Endothelial cell of umbilical vein (primary cell): ENCODE data around the gene PARVA. TPM values are rescaled to one million over a fixed set of nuclear protein-coding genes. Genes with fewer than 3 reads are reported as not detected.

ENCODE experiments used
- BruUV-seq: library from RNA; stranded (reverse); fragments of 400-500 nt; replicated peaks from 2 replicates; lab custom pipeline; 2021; lab: Mats Ljungman, UMichigan
- CTCF ChIA-PET: fragments of 300-600, 350-600 bp; sonication (Branson Sonifier 250); formaldehyde crosslinking; loops from one replicate; lab custom pipeline; 2021; ENCODE audit warnings: antibody characterized with exemption, inconsistent platforms; lab: Charles Lee
- POLR2A ChIA-PET: fragments of 300-600, 350-600 bp; sonication (Branson Sonifier 250); formaldehyde crosslinking; loops from one replicate; lab custom pipeline; 2021; ENCODE audit warnings: antibody characterized with exemption, inconsistent platforms; lab: Charles Lee
- DNase-seq: peaks from one replicate; pipeline ENCODE4 v3.0.0-alpha.2; 2011; ENCODE audit warnings: low read depth, low spot score
- FAIRE-seq: peaks from 2 replicates; lab custom pipeline; 2011; peaks lifted over from hg19 to GRCh38; lab: Jason Lieb, UNC
- H2AFZ ChIP-seq: 2 replicates; pipeline ENCODE4 v1.6.0; 2012; ENCODE audit warnings: low read depth, low read length, control low read depth, inconsistent platforms
- H3K27ac ChIP-seq: 2 replicates; pipeline ENCODE4 v1.5.1; 2011; ENCODE audit warnings: low read depth, mild to moderate bottlenecking, control low read depth, low read length, moderate library complexity; ENCODE audit not compliant: insufficient read depth
- H3K27me3 ChIP-seq, 2 experiments: 2 replicates each; pipeline versions ENCODE4 v1.6.0 to v1.6.1; 2011; ENCODE audit warnings: low read length in 2 of 2, mixed read lengths in 1 of 2; ENCODE audit not compliant: control insufficient read depth in 2 of 2, insufficient read depth in 2 of 2
- H3K36me3 ChIP-seq, 2 experiments: 2 replicates in 1 of 2; 3 replicates in 1 of 2; pipeline ENCODE4 v1.5.1; 2011; ENCODE audit warnings: low read length in 2 of 2, mild to moderate bottlenecking in 1 of 2, moderate library complexity in 1 of 2; ENCODE audit not compliant: control insufficient read depth in 2 of 2, insufficient read depth in 2 of 2; ENCODE audit errors: extremely low read depth in 1 of 2
- H3K4me1 ChIP-seq: 3 replicates; pipeline ENCODE4 v1.5.1; 2011; ENCODE audit warnings: mild to moderate bottlenecking, low read length; ENCODE audit not compliant: control insufficient read depth, insufficient read depth; ENCODE audit errors: extremely low read depth
- H3K4me2 ChIP-seq: 2 replicates; pipeline ENCODE4 v1.6.1; 2011; ENCODE audit warnings: low read length, control low read depth, mixed read lengths; ENCODE audit not compliant: insufficient read depth
- H3K4me3 ChIP-seq, 3 experiments: fragments of 200-600 bp in 1 of 3; sonication (generic), shearing (Covaris generic) in 1 of 3; replicated peaks in 1 of 3; 2 replicates each; pipeline ENCODE4 v1.5.1; 2011 to 2016; ENCODE audit warnings: control low read depth in 3 of 3, low read length in 3 of 3, mild to moderate bottlenecking in 2 of 3, inconsistent platforms in 1 of 3, low read depth in 1 of 3, moderate library complexity in 1 of 3; ENCODE audit not compliant: insufficient read depth in 1 of 3
- H3K79me2 ChIP-seq: 2 replicates; pipeline ENCODE4 v1.6.0; 2012; ENCODE audit warnings: low read length, inconsistent platforms; ENCODE audit not compliant: control insufficient read depth, insufficient read depth
- H3K9ac ChIP-seq: replicated peaks from 2 replicates; pipeline ENCODE3; 2011; ENCODE audit warnings: low read length, control low read depth; ENCODE audit not compliant: insufficient read depth; ENCODE audit errors: extremely low read depth
- H3K9me1 ChIP-seq: replicated peaks from 3 replicates; pipeline ENCODE4 v1.6.0; 2011; ENCODE audit warnings: mild to moderate bottlenecking, low read length; ENCODE audit not compliant: control insufficient read depth, insufficient read depth; ENCODE audit errors: extremely low read depth
- H3K9me3 ChIP-seq: replicated peaks from 2 replicates; pipeline ENCODE4 v1.5.1; 2012; ENCODE audit warnings: low read length, inconsistent platforms; ENCODE audit not compliant: control insufficient read depth, insufficient read depth
- H4K20me1 ChIP-seq: replicated peaks from 2 replicates; pipeline ENCODE3; 2011; ENCODE audit warnings: mild to moderate bottlenecking, low read length; ENCODE audit not compliant: control insufficient read depth, insufficient read depth; ENCODE audit errors: extremely low read depth
- CTCF ChIP-seq, 2 donors: IDR thresholded peaks; 1 replicate in 1 of 2; 2 replicates in 1 of 2; pipeline ENCODE4 v1.5.1; 2011; ENCODE audit warnings: low read length in 2 of 2, mild to moderate bottlenecking in 2 of 2, moderate library complexity in 2 of 2, control low read depth in 1 of 2, inconsistent platforms in 1 of 2, low read depth in 1 of 2; ENCODE audit not compliant: insufficient read depth in 1 of 2; ENCODE audit errors: extremely low read depth in 1 of 2
- EZH2 ChIP-seq: IDR thresholded peaks from 2 replicates; pipeline ENCODE4 v1.6.1; 2012; ENCODE audit warnings: borderline replicate concordance, low read depth, mild to moderate bottlenecking, moderate library complexity, low read length, inconsistent platforms; ENCODE audit not compliant: severe bottlenecking
- FOS ChIP-seq: IDR thresholded peaks from 2 replicates; pipeline ENCODE4 v1.6.1; 2011; ENCODE audit warnings: mild to moderate bottlenecking, low read length, moderate library complexity, borderline replicate concordance; ENCODE audit not compliant: insufficient read depth
- GATA2 ChIP-seq: IDR thresholded peaks from 2 replicates; pipeline ENCODE4 v1.7.0; 2011; ENCODE audit warnings: low read depth, mild to moderate bottlenecking, moderate library complexity, mixed read lengths, low read length; ENCODE audit not compliant: insufficient read length, insufficient read depth
- JUN ChIP-seq: IDR thresholded peaks from 2 replicates; pipeline ENCODE4 v1.6.1; 2011; ENCODE audit warnings: borderline replicate concordance, low read depth; ENCODE audit not compliant: insufficient read length, insufficient read depth
- MAX ChIP-seq: IDR thresholded peaks from 2 replicates; pipeline ENCODE4 v1.6.1; 2011; ENCODE audit not compliant: insufficient read depth, insufficient read length
- MYC ChIP-seq: IDR thresholded peaks from one replicate; pipeline ENCODE4 v1.6.1; 2011; ENCODE audit warnings: mild to moderate bottlenecking, low read depth, low read length
- POLR2A ChIP-seq: IDR thresholded peaks from 2 replicates; pipeline ENCODE4 v1.6.1; 2012; ENCODE audit warnings: low read depth, mild to moderate bottlenecking, control low read depth, low read length
- POLR2AphosphoS5 ChIP-seq: IDR thresholded peaks from 2 replicates; pipeline ENCODE4 v1.6.1; 2012; ENCODE audit warnings: low read depth, mild to moderate bottlenecking, control low read depth, low read length, moderate library complexity; ENCODE audit not compliant: insufficient read depth
- dilution Hi-C: fragments of 300-500 bp; cut with MboI; formaldehyde crosslinking; loops from one replicate; pipeline ENCODE4 v1.15.0; 2019; ENCODE audit warnings: low sequenced_read_pairs; ENCODE audit not compliant: extremely low pct_ligation_motif_present
- intact Hi-C: fragments of 100-400 bp; cut with micrococcal nuclease; formaldehyde crosslinking; loops from one replicate; pipeline ENCODE4 v1.10.0; 2022
- polyA plus RNA-seq, 4 experiments: library from polyadenylated mRNA; depleted of rRNA in 3 of 4; stranded (reverse) in 3 of 4; unstranded in 1 of 4; fragments of >200 nt; gene quantifications; 2 replicates each; pipeline versions ENCODE4 v1.2.1 to v1.2.3, GENCODE V29; 2011 to 2012; ENCODE audit warnings: missing spikeins in 1 of 4
- total RNA-seq: library from RNA; stranded (reverse); gene quantifications from 2 replicates; pipeline ENCODE4 v1.2.3, GENCODE V29; 2021

PARVA gene
- total and polyA plus RNA-seq, 2 donors (not counting 3 experiments of a cell fraction or from before 2014, with no cell fraction given): 40.6 to 104 TPM

GRCh38 chr11:12556155-12556554 lies 178.8 kb downstream of the PARVA start:
- no peak overlapping the region for H3K4me3 ChIP-seq
- H3K4me2 ChIP-seq: no peak overlapping the region
- H4K20me1 ChIP-seq: no peaks in the 10 kb centered on the region
- H3K9me1 ChIP-seq: no peaks in the 10 kb centered on the region
- FAIRE-seq (no peak), DNase-seq (no peak)
- ChIA-PET CTCF (interaction anchor here (1.2 kb wide), 1 partner anchor 43 kb away, joined by 4 read pairs; no protein-coding TSS in a partner anchor), POLR2A (no interaction called here)
- no peaks in the 10 kb centered on the region for H3K4me1 ChIP-seq
- no peak overlapping the region for H3K9ac ChIP-seq
- dilution Hi-C loops: no loop called here
- no peak for TF ChIP-seq POLR2A
- TF ChIP-seq EZH2: no peak
- TF ChIP-seq JUN: no peak
- TF ChIP-seq FOS: no peak
- no peak for TF ChIP-seq MAX
- no peak for TF ChIP-seq GATA2
- TF ChIP-seq CTCF (IDR thresholded peaks at IDR 0.05; ENCODE audit: extremely low read depth in 1 of 2, insufficient read depth in 1 of 2, low read depth in 1 of 2, low read length in 2 of 2): no peak
- no peak for TF ChIP-seq POLR2AphosphoS5
- no peak for TF ChIP-seq MYC
- no peak overlapping the region for H3K27ac ChIP-seq
- H3K9me3 ChIP-seq: no peaks in the 10 kb centered on the region
- peaks cover 15 to 52% of the 10 kb centered on the region in 2 experiments for H3K27me3 ChIP-seq
- no peaks in the 10 kb centered on the region for H3K36me3 ChIP-seq
- H3K79me2 ChIP-seq: no peaks in the 10 kb centered on the region
- no peak overlapping the region for H2AFZ ChIP-seq
- intact Hi-C loops: no loop called here
- BruUV-seq: no TSS peak
